Glutamatergic neuron (in vitro differentiated cells): ENCODE measurements around the gene SDCCAG8. TPM values are rescaled to one million over a fixed set of nuclear protein-coding genes. Genes with fewer than 3 reads are reported as not detected.
A peak's percentile ranks its signal among the peaks of the same experiment; 100 is the strongest.

Source experiments
- DNase-seq: peaks from one replicate; pipeline ENCODE4 v3.0.0; 2022
- H3K27ac Mint-ChIP-seq: one replicate; pipeline ENCODE4 v1.8.0; 2020; ENCODE audit warnings: mild to moderate bottlenecking, mixed read lengths, inconsistent platforms; ENCODE audit not compliant: unreplicated experiment
- H3K27me3 Mint-ChIP-seq: one replicate; pipeline ENCODE4 v1.8.0; 2020; ENCODE audit warnings: mild to moderate bottlenecking, moderate library complexity, mixed read lengths, inconsistent platforms; ENCODE audit not compliant: unreplicated experiment
- H3K36me3 Mint-ChIP-seq: one replicate; pipeline ENCODE4 v1.8.0; 2020; ENCODE audit warnings: mild to moderate bottlenecking, mixed read lengths, inconsistent platforms; ENCODE audit not compliant: unreplicated experiment
- H3K4me1 Mint-ChIP-seq: one replicate; pipeline ENCODE4 v1.8.0; 2020; ENCODE audit warnings: mild to moderate bottlenecking, low read depth, mixed read lengths, inconsistent platforms; ENCODE audit not compliant: unreplicated experiment
- H3K4me3 Mint-ChIP-seq: one replicate; pipeline ENCODE4 v1.8.0; 2020; ENCODE audit warnings: mild to moderate bottlenecking, mixed read lengths, inconsistent platforms; ENCODE audit not compliant: unreplicated experiment
- H3K9me3 Mint-ChIP-seq: one replicate; pipeline ENCODE4 v1.8.0; 2020; ENCODE audit warnings: mild to moderate bottlenecking, moderate library complexity, mixed read lengths, inconsistent platforms; ENCODE audit not compliant: unreplicated experiment
- CTCF ChIP-seq: fragments of 200-600 bp; sonication (generic); IDR thresholded peaks from one replicate; pipeline ENCODE4 v1.5.0; 2021; ENCODE audit not compliant: partially characterized antibody, unreplicated experiment
- total RNA-seq: library from RNA; stranded (reverse); fragmentation: NEBNext Ultra II Directional; extraction: Animal tissue kit (Norgen Biotek cat#: 25700); gene quantifications from one replicate; pipeline ENCODE4 v1.2.1, GENCODE V29; 2021; ENCODE audit not compliant: unreplicated experiment

SDCCAG8 gene
- total RNA-seq, 1 donor from 2014 or later: 52.8 TPM

- Mint-ChIP-seq H3K27me3 (peaks cover 5% of the 10 kb centered on the region), H3K4me1 (peaks cover 24% of the 10 kb centered on the region), H3K9me3 (peaks cover 5% of the 10 kb centered on the region), H3K4me3 (peak overlapping the region; percentile 72), H3K27ac (peak overlapping the region; percentile 87), H3K36me3 (no peaks in the 10 kb centered on the region)
- DNase-seq: peak; percentile 60
- no peak for TF ChIP-seq CTCF
Measured at GRCh38 chr1:243316366-243316989, 60.6 kb downstream of the SDCCAG8 start.

- no peaks in the 10 kb centered on the region for H3K27me3 Mint-ChIP-seq
- TF ChIP-seq CTCF: no peak
- peaks cover 10% of the 10 kb centered on the region for H3K4me1 Mint-ChIP-seq
- no peaks in the 10 kb centered on the region for H3K36me3 Mint-ChIP-seq
- H3K4me3 Mint-ChIP-seq: no peak overlapping the region
- no peak overlapping the region for H3K27ac Mint-ChIP-seq
- DNase-seq: no peak
- H3K9me3 Mint-ChIP-seq: peaks cover 5% of the 10 kb centered on the region
Measured at GRCh38 chr1:243320224-243320623, 64.4 kb downstream of the SDCCAG8 start.

GRCh38 chr1:243322326-243322725 is 66.5 kb downstream of the SDCCAG8 start:
- H3K27me3 Mint-ChIP-seq: no peaks in the 10 kb centered on the region
- no peaks in the 10 kb centered on the region for H3K4me1 Mint-ChIP-seq
- peaks cover 1% of the 10 kb centered on the region for H3K9me3 Mint-ChIP-seq
- TF ChIP-seq CTCF: no peak
- H3K36me3 Mint-ChIP-seq: no peaks in the 10 kb centered on the region
- H3K4me3 Mint-ChIP-seq: no peak overlapping the region
- no peak overlapping the region for H3K27ac Mint-ChIP-seq
- DNase-seq: no peak

GRCh38 chr1:243323491-243323890 is 67.7 kb downstream of the SDCCAG8 start:
- TF ChIP-seq CTCF: no peak
- H3K27me3 Mint-ChIP-seq: no peaks in the 10 kb centered on the region
- H3K4me1 Mint-ChIP-seq: no peaks in the 10 kb centered on the region
- no peak overlapping the region for H3K4me3 Mint-ChIP-seq
- no peak overlapping the region for H3K27ac Mint-ChIP-seq
- no peaks in the 10 kb centered on the region for H3K36me3 Mint-ChIP-seq
- DNase-seq: no peak
- peaks cover 1% of the 10 kb centered on the region for H3K9me3 Mint-ChIP-seq

GRCh38 chr1:243325305-243325890 is 69.6 kb downstream of the SDCCAG8 start:
- peaks cover 1% of the 10 kb centered on the region for H3K9me3 Mint-ChIP-seq
- H3K27me3 Mint-ChIP-seq: no peaks in the 10 kb centered on the region
- no peaks in the 10 kb centered on the region for H3K4me1 Mint-ChIP-seq
- peak; percentile 79 for TF ChIP-seq CTCF
- no peak overlapping the region for H3K27ac Mint-ChIP-seq
- no peaks in the 10 kb centered on the region for H3K36me3 Mint-ChIP-seq
- H3K4me3 Mint-ChIP-seq: no peak overlapping the region
- no peak for DNase-seq
